WTC11 (cell line): ENCODE results near the gene GALNTL6. TPM values are rescaled to one million over a fixed set of nuclear protein-coding genes. Genes with fewer than 3 reads are reported as not detected.

Experiments
- ATAC-seq: fragments of 200-7000 bp; cut with Tn5 transposase; 2 replicates; pipeline ENCODE4 v1.10.0; 2021; ENCODE audit warnings: mild to moderate bottlenecking, moderate library complexity
- CTCF ChIA-PET: fragments of 300-600 bp; sonication (Branson Sonifier 250); formaldehyde crosslinking; loops from one replicate; lab custom pipeline; 2021; ENCODE audit warnings: antibody characterized with exemption; lab: Charles Lee
- POLR2A ChIA-PET: fragments of 350-600 bp; sonication (Branson Sonifier 250); formaldehyde crosslinking; loops from one replicate; lab custom pipeline; 2021; ENCODE audit warnings: antibody characterized with exemption; lab: Charles Lee
- DNase-seq: peaks from one replicate; pipeline ENCODE4 v3.0.0; 2021; ENCODE audit warnings: low spot score
- H3K27ac Mint-ChIP-seq: 2 replicates; pipeline ENCODE4 v1.8.0; 2021; ENCODE audit warnings: mixed read lengths
- H3K27me3 Mint-ChIP-seq: 2 replicates; pipeline ENCODE4 v1.8.0; 2021; ENCODE audit warnings: low read depth, mild to moderate bottlenecking, moderate library complexity, mixed read lengths
- H3K36me3 Mint-ChIP-seq: 2 replicates; pipeline ENCODE4 v1.8.0; 2021; ENCODE audit warnings: mixed read lengths
- H3K4me1 Mint-ChIP-seq: 2 replicates; pipeline ENCODE4 v1.8.0; 2022; ENCODE audit warnings: mixed read lengths
- H3K4me3 Mint-ChIP-seq: 2 replicates; pipeline ENCODE4 v1.8.0; 2021; ENCODE audit warnings: mild to moderate bottlenecking, moderate library complexity, mixed read lengths
- H3K9me3 Mint-ChIP-seq: 2 replicates; pipeline ENCODE4 v1.8.0; 2021; ENCODE audit warnings: mixed read lengths
- AR ChIP-seq: fragments of 250-450 bp; sonication (Bioruptor Pico); IDR thresholded peaks from 2 replicates; pipeline ENCODE4 v1.9.0; 2021; ENCODE audit warnings: mild to moderate bottlenecking
- ATF1 ChIP-seq: sonication (generic); formaldehyde crosslinking; IDR thresholded peaks from 2 replicates; pipeline ENCODE4 v1.8.1; 2023; ENCODE audit warnings: mild to moderate bottlenecking, moderate library complexity, missing genetic modification reagents
- ATF2 ChIP-seq: sonication (generic); formaldehyde crosslinking; IDR thresholded peaks from 2 replicates; pipeline ENCODE4 v1.8.1; 2022; ENCODE audit warnings: low read depth, missing genetic modification reagents, borderline replicate concordance
- CBFB ChIP-seq: sonication (generic); formaldehyde crosslinking; IDR thresholded peaks from 2 replicates; pipeline ENCODE4 v1.8.1; 2022; ENCODE audit warnings: mild to moderate bottlenecking, low read depth, missing genetic modification reagents
- CDX4 ChIP-seq: fragments of 250-450 bp; sonication (Bioruptor Pico); IDR thresholded peaks from 2 replicates; pipeline ENCODE4 v1.9.0; 2021; ENCODE audit warnings: moderate library complexity, mild to moderate bottlenecking, inconsistent platforms, borderline replicate concordance
- ELF4 ChIP-seq: sonication (generic); formaldehyde crosslinking; IDR thresholded peaks from 2 replicates; pipeline ENCODE4 v1.8.1; 2022; ENCODE audit warnings: low read depth, mild to moderate bottlenecking, moderate library complexity, missing genetic modification reagents
- ETV6 ChIP-seq: sonication (generic); formaldehyde crosslinking; IDR thresholded peaks from 2 replicates; pipeline ENCODE4 v1.8.1; 2022; ENCODE audit warnings: mild to moderate bottlenecking, missing genetic modification reagents
- FOXJ3 ChIP-seq: sonication (generic); formaldehyde crosslinking; IDR thresholded peaks from 2 replicates; pipeline ENCODE4 v1.9.0; 2021; ENCODE audit warnings: missing genetic modification reagents, mild to moderate bottlenecking, borderline replicate concordance
- GTF2I ChIP-seq: fragments of 250-450 bp; sonication (Bioruptor Pico); conservative IDR thresholded peaks from 2 replicates; pipeline ENCODE4 v1.4.0; 2021; ENCODE audit warnings: mild to moderate bottlenecking
- IRF2 ChIP-seq: sonication (generic); formaldehyde crosslinking; IDR thresholded peaks from 2 replicates; pipeline ENCODE4 v1.8.0; 2022; ENCODE audit warnings: low read depth, missing genetic modification reagents, borderline replicate concordance
- MLX ChIP-seq: sonication (generic); formaldehyde crosslinking; IDR thresholded peaks from 2 replicates; pipeline ENCODE4 v1.8.1; 2023; ENCODE audit warnings: mild to moderate bottlenecking, missing genetic modification reagents, moderate library complexity
- NFE2L1 ChIP-seq: sonication (generic); formaldehyde crosslinking; IDR thresholded peaks from 2 replicates; pipeline ENCODE4 v1.8.1; 2023; ENCODE audit warnings: missing genetic modification reagents
- NR2C2 ChIP-seq: sonication (generic); formaldehyde crosslinking; IDR thresholded peaks from 2 replicates; pipeline ENCODE4 v1.8.0; 2022; ENCODE audit warnings: mild to moderate bottlenecking, missing genetic modification reagents
- NR3C1 ChIP-seq: sonication (generic); formaldehyde crosslinking; conservative IDR thresholded peaks from 2 replicates; pipeline ENCODE4 v1.8.1; 2023; ENCODE audit warnings: low read depth, mild to moderate bottlenecking, missing genetic modification reagents
- RELA ChIP-seq: sonication (generic); formaldehyde crosslinking; IDR thresholded peaks from 2 replicates; pipeline ENCODE4 v1.8.1; 2022; ENCODE audit warnings: missing genetic modification reagents, mild to moderate bottlenecking, borderline replicate concordance
- RORB ChIP-seq: fragments of 250-450 bp; sonication (Bioruptor Pico); IDR thresholded peaks from 2 replicates; pipeline ENCODE4 v1.9.0; 2021; ENCODE audit warnings: mild to moderate bottlenecking
- TEAD4 ChIP-seq: sonication (generic); formaldehyde crosslinking; IDR thresholded peaks from 2 replicates; pipeline ENCODE4 v1.8.0; 2022; ENCODE audit warnings: mild to moderate bottlenecking, missing genetic modification reagents
- ZBTB43 ChIP-seq: sonication (generic); formaldehyde crosslinking; IDR thresholded peaks from 2 replicates; pipeline ENCODE4 v1.8.1; 2023; ENCODE audit warnings: mild to moderate bottlenecking, missing genetic modification reagents
- ZNF138 ChIP-seq: sonication (generic); formaldehyde crosslinking; conservative IDR thresholded peaks from 2 replicates; pipeline ENCODE4 v1.8.1; 2022; ENCODE audit warnings: mild to moderate bottlenecking, moderate library complexity, missing genetic modification reagents
- ZNF396 ChIP-seq: fragments of 250-450 bp; sonication (Bioruptor Pico); IDR thresholded peaks from 2 replicates; pipeline ENCODE4 v1.8.0; 2021; ENCODE audit warnings: mild to moderate bottlenecking, moderate library complexity, borderline replicate concordance
- ZNF416 ChIP-seq: fragments of 250-450 bp; sonication (Bioruptor Pico); IDR thresholded peaks from 2 replicates; pipeline ENCODE4 v1.9.0; 2021; ENCODE audit warnings: mild to moderate bottlenecking, inconsistent platforms
- ZNF512 ChIP-seq: sonication (generic); formaldehyde crosslinking; IDR thresholded peaks from 2 replicates; pipeline ENCODE4 v1.8.1; 2022; ENCODE audit warnings: missing genetic modification reagents, borderline replicate concordance
- ZSCAN18 ChIP-seq: fragments of 250-450 bp; sonication (Bioruptor Pico); IDR thresholded peaks from 2 replicates; pipeline ENCODE4 v2.1.2; 2022; ENCODE audit warnings: mild to moderate bottlenecking, moderate library complexity
- total RNA-seq: library from RNA; stranded (reverse); gene quantifications from 3 replicates; pipeline ENCODE4 v1.2.3, GENCODE V29; 2021

GALNTL6 gene
- total RNA-seq, 1 experiment from 2014 or later, result 0.24 TPM

- TF ChIP-seq MLX (CRISPR knock-in tag), result no peak
- TF ChIP-seq ZBTB43, result no peak
- TF ChIP-seq NR2C2, result no peak
- no peak for TF ChIP-seq ZNF512 (CRISPR knock-in tag)
- TF ChIP-seq ETV6 (CRISPR knock-in tag), result no peak
- no peak for TF ChIP-seq ATF2 (CRISPR knock-in tag)
- TF ChIP-seq ZNF396, result no peak
- no peak for TF ChIP-seq GTF2I (CRISPR knock-in tag)
- no peak for TF ChIP-seq RELA (CRISPR knock-in tag)
Measured at GRCh38 chr4:172868271-172868670, 1055.1 kb downstream of the GALNTL6 start (continued).

GRCh38 chr4:172869621-172870268 lies 1056.5 kb downstream of the GALNTL6 start:
- ChIA-PET CTCF (no interaction called here), POLR2A (no interaction called here)
- DNase-seq, result no peak
- ATAC-seq, result no peak
- Mint-ChIP-seq H3K9me3 (no peaks in the 10 kb centered on the region), H3K27ac (0 out of 2 replicates have a peak overlapping the region, but pooled peaks have one; percentile 29), H3K27me3 (no peaks in the 10 kb centered on the region), H3K36me3 (no peaks in the 10 kb centered on the region), H3K4me1 (peaks cover 35% of the 10 kb centered on the region), H3K4me3 (no peak overlapping the region)
- TF ChIP-seq ZNF416 (CRISPR knock-in tag), result no peak
- TF ChIP-seq ZBTB43, result no peak
- TF ChIP-seq ZSCAN18 (CRISPR knock-in tag), result no peak
- no peak for TF ChIP-seq CBFB (CRISPR knock-in tag)
- no peak for TF ChIP-seq NFE2L1 (CRISPR knock-in tag)
- no peak for TF ChIP-seq NR3C1 (CRISPR knock-in tag)
- no peak for TF ChIP-seq RORB (CRISPR knock-in tag)
- no peak for TF ChIP-seq ATF1 (CRISPR knock-in tag)
- TF ChIP-seq TEAD4 (CRISPR knock-in tag), result no peak
- TF ChIP-seq ELF4 (CRISPR knock-in tag), result no peak
- no peak for TF ChIP-seq ZNF138 (CRISPR knock-in tag)
- TF ChIP-seq FOXJ3 (CRISPR knock-in tag), result no peak
- TF ChIP-seq IRF2 (CRISPR knock-in tag), result no peak
- no peak for TF ChIP-seq AR
- TF ChIP-seq ATF2 (CRISPR knock-in tag), result no peak
- no peak for TF ChIP-seq CDX4 (CRISPR knock-in tag)
